IPS-20b (cell line): ENCODE measurements around the gene RALGPS1.

Experiments used
- H3K27ac ChIP-seq: one replicate; pipeline ENCODE4 v1.5.1; 2013; ENCODE audit warnings: low read length
- H3K27me3 ChIP-seq: 2 replicates; pipeline ENCODE4 v1.6.1; 2013; ENCODE audit warnings: mild to moderate bottlenecking, low read length, inconsistent platforms; ENCODE audit not compliant: insufficient read depth
- H3K36me3 ChIP-seq: 2 replicates; pipeline ENCODE4 v1.6.1; 2013; ENCODE audit warnings: low read depth, mild to moderate bottlenecking, inconsistent platforms, low read length, moderate library complexity; ENCODE audit not compliant: insufficient read depth
- H3K4me1 ChIP-seq: 2 replicates; pipeline ENCODE4 v1.6.1; 2013; ENCODE audit warnings: mild to moderate bottlenecking, control low read depth, inconsistent platforms, low read length, moderate library complexity; ENCODE audit not compliant: insufficient read depth
- H3K4me3 ChIP-seq: 2 replicates; pipeline ENCODE4 v1.5.1; 2013; ENCODE audit warnings: mild to moderate bottlenecking, low read length, inconsistent platforms
- H3K9ac ChIP-seq: 2 replicates; pipeline ENCODE4 v1.6.1; 2013; ENCODE audit warnings: low read depth, mild to moderate bottlenecking, inconsistent platforms, low read length, moderate library complexity
- H3K9me3 ChIP-seq: 2 replicates; pipeline ENCODE4 v1.6.1; 2013; ENCODE audit warnings: mild to moderate bottlenecking, low read depth, low read length, inconsistent platforms; ENCODE audit not compliant: insufficient read depth

Gene RALGPS1

DNA sequence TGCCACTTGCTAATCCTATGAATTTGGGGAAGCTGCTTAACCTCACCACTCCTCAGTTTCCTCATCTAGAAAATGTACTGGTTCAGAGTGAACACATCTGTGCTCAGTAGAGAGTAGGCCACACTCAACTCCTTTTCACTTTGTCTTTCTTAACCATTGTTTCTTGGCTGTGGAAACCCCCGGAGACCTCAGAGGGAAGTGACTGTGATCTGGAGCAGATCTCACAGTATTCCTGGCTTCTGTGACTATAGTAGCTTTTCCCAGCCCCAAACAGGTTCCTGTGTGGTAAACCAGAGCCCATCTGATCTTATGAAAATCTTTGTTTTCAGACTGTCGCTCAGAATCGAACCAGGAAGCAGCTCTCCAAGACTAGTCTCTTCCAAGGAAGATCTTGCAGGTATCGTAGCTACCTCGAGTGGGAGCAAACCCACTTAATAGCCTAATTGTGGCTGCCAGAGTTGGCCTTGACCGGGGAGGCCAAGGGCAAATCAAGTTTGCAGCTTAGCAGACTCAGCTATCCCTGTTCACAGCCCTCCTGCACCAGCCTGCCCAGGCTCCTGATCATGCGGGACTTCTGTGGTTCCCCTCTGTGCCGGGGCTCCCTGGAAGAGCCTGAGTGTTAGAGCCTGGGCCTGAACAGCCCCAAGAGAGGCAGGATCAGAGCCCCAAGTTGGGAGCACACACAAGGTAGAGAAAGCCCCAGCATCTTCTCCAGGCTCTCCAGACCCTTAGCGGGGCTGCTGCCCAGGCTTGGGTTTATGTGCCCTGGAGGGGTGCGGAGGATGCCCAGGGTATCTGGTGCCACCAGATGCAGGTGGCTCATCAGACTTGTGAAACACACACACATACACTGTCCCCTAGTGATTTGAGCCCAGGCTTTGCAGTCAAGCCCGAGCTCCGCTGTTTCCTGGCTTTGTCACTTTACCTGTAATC is 260.1 kb downstream of the RALGPS1 start:
- Histone ChIP-seq H3K27ac (no peak overlapping the region), H3K9me3 (no peaks in the 10 kb centered on the region), H3K27me3 (no peaks in the 10 kb centered on the region), H3K4me3 (no peak overlapping the region), H3K9ac (no peak overlapping the region), H3K36me3 (no peaks in the 10 kb centered on the region), H3K4me1 (no peaks in the 10 kb centered on the region)

DNA sequence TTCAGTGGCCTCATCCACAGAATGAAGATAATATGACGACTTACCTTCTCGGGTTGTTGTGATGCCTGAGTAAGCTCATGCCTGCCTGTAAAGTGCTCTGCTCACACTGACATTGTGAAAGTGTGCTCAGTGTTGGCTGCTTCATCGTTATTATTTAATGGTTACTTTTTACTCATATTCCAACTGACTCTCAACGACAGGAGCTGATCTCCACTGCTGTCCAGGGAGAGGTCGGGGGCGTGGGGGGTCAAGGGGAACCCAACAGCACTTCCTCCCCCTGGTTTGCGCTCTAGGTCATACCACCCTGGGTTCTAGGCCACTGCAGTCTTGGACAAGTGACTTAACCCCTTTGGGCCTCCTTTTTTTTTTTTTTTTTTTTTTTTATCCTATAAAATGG is 260.7 kb downstream of the RALGPS1 start:
- H3K4me3 ChIP-seq: no peak overlapping the region
- H3K4me1 ChIP-seq: no peaks in the 10 kb centered on the region
- H3K27me3 ChIP-seq: no peaks in the 10 kb centered on the region
- no peak overlapping the region for H3K9ac ChIP-seq
- H3K27ac ChIP-seq: no peak overlapping the region
- no peaks in the 10 kb centered on the region for H3K36me3 ChIP-seq
- no peaks in the 10 kb centered on the region for H3K9me3 ChIP-seq

DNA sequence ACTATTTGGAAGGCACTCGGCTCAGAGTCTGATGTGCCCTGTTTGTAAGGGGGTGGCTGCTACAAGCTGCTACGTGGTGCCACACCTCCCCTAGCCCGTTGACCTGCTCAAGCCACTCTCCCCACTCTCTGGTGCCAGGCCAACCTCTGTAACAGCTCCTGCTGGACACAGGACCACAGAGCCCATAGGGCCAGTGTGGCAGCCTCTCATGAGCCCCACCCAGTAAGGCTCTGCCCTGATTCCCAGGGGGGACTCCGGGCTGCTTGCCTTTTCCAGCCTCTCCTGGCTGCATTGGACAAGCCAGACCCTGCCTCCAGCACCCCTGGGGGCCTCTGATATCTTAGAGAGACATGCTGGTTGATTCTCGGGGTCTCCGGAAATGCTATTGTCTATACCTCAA is 261.2 kb downstream of the RALGPS1 start:
- Histone ChIP-seq H3K36me3 (no peaks in the 10 kb centered on the region), H3K9me3 (no peaks in the 10 kb centered on the region), H3K9ac (no peak overlapping the region), H3K4me3 (no peak overlapping the region), H3K27ac (no peak overlapping the region), H3K27me3 (no peaks in the 10 kb centered on the region), H3K4me1 (no peaks in the 10 kb centered on the region)

DNA sequence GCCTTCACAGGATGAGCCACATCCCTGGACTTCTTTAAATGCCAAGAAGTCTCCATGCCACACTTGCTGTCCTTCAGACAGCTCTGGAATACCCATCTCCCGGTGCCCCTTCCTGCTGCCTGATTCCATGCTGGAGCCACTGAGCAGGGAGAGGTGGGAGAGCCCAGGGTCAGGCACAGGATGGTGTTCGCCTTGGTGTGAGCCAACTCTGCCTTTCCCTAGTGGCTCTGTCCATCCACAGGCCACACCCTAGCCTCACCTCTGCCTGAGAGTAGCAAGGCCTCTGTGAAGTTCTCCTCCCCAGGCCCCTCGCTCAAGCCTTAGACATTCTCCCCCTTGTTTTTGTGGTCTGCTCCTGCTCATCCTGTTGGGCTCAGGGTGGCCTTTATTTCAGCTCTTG is 262.0 kb downstream of the RALGPS1 start:
- Histone ChIP-seq H3K4me1 (no peaks in the 10 kb centered on the region), H3K9ac (no peak overlapping the region), H3K27me3 (no peaks in the 10 kb centered on the region), H3K9me3 (no peaks in the 10 kb centered on the region), H3K36me3 (no peaks in the 10 kb centered on the region), H3K4me3 (no peak overlapping the region), H3K27ac (no peak overlapping the region)

DNA sequence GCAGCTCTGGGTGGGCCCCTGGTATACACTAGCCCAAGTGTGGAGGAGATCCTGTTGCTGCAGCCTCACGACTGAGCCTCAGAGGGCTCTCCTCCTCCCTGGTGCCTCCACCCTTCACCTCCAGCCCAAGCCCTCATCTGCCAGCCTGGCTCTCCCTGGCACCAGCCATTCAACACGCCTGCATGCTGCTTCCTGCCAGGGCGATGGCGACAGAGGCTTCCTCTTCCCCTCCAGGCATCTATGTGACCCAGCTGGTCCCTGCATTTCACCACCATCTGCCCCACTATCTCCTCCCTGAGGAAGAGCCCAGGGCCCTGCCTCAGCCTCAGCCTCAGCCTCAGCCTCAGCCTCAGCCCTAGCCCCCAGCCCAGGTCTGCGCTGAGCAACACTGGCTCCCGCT is 262.6 kb downstream of the RALGPS1 start:
- Histone ChIP-seq H3K4me3 (no peak overlapping the region), H3K4me1 (no peaks in the 10 kb centered on the region), H3K36me3 (no peaks in the 10 kb centered on the region), H3K27ac (no peak overlapping the region), H3K27me3 (no peaks in the 10 kb centered on the region), H3K9me3 (no peaks in the 10 kb centered on the region), H3K9ac (no peak overlapping the region)

DNA sequence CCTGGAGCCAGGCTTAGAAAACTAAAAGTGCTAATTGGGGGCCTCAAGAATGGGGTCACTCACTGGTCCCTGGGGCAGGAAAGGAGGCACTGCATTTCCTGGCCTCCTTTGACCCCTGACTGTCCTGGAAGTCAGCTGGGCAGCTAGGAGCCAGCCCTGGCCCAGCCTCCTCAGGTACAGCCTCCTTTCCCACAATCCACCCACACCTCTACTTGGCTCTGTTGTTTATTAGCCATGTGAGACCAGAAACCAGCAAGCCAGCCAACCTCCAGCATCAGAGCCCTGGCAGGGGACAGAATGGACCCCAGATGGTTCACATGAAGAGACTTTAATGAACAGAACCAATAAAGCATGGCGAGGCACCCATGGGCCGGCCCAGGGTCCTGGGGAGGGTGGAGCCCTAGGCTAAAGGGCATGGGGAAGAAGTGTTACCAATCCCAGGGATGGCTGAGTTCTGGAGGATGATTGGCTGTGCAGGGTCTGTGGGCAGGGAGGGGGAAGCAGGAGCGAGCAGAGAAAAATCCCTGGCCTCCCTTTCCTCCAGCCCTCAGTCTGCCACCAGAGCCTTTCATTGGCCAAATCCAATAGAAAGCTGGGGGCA is 263.2 kb downstream of the RALGPS1 start:
- Histone ChIP-seq H3K4me3 (no peak overlapping the region), H3K9ac (no peak overlapping the region), H3K9me3 (no peaks in the 10 kb centered on the region), H3K36me3 (no peaks in the 10 kb centered on the region), H3K27ac (no peak overlapping the region), H3K4me1 (no peaks in the 10 kb centered on the region), H3K27me3 (no peaks in the 10 kb centered on the region)

DNA sequence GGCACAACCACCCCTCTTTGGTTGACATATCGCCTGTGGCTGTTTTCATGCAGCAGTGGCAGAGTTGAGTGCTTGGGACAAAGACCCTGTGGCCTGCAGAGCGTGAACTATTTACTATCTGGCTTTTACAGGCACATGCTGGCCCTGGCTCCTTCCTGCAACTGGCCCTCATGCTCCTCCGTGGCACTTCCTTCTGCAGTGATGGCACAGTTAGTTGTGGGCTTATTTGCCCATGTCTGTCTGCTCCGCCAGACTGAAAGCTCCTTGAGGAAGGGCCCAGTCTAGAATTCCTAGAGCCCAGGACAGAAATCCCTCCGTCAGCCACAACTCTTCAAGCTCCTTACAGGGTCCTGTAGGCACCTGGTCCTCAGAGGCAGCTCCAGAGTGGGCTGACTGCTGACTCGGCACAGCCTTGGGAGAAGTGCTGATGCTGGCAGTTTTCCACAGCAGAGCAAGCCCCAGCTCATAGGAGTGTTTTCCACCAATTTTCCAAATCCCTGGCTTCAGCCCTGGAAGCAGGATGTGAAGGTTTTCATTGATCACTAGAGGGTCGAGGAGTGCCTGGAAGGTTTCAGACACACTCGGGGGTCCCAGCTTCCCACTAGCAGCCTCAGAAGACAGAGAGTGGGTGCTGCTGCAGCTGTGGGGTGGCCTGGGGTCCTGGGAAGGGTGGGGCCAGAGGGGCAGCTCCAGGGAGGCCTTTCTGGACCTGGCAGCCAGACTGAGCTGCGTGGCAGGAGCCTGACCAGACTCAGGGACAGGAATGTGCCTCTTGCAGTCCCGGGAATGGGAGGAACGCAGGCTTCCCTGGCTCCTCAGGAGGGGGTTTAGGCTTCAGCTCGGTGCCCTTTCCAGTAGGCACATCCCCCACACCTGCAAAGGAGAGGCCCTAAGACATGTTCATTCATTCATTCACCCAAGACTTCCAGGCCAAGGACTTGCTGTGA is 264.4 kb downstream of the RALGPS1 start:
- H3K4me3 ChIP-seq: no peak overlapping the region
- no peaks in the 10 kb centered on the region for H3K9me3 ChIP-seq
- H3K27me3 ChIP-seq: no peaks in the 10 kb centered on the region
- H3K9ac ChIP-seq: no peak overlapping the region
- no peaks in the 10 kb centered on the region; the same call in 1 of the 2 replicates for H3K4me1 ChIP-seq
- no peak overlapping the region for H3K27ac ChIP-seq
- no peaks in the 10 kb centered on the region for H3K36me3 ChIP-seq

DNA sequence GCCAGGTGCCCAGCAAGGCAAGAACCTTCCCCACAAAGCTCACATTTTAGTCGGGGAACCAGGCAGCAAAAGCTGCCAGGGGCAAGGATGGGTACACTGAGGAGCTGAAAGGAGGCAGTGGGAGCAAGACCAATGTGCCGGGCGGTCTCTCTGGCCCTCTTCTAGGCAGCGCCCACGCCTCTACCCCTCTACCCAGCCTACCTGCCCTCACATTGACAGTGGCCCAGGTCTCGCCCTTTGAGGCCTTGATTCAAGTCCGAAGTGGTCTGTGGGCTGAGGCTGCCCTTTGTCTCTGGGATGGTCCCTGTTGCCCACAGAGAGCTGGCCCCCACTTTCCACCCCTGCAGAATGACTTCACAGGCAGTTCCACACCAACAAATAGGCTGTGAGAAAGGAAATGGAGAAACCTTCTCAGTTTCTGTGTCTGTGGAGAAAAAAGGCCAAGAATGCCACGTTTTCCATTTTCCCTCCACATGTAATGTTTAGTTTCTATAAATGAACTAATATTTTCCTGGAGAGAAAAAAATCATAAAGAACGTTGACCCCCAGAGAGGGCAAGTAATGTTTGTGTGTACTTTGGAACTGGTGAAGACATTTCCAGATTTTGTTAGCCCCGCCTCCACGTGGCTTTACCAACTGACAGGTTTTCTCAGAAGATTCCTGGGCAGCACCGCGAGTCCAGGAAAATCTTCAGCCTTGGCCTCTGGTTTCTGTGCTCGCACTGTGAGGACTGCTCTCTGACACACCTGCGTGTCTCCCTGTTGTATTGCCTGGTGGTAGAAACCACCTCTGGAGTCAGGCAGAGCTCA is 265.3 kb downstream of the RALGPS1 start:
- H3K27ac ChIP-seq: no peak overlapping the region
- H3K9ac ChIP-seq: no peak overlapping the region
- H3K4me3 ChIP-seq: no peak overlapping the region
- H3K36me3 ChIP-seq: no peaks in the 10 kb centered on the region
- H3K27me3 ChIP-seq: no peaks in the 10 kb centered on the region
- no peaks in the 10 kb centered on the region for H3K9me3 ChIP-seq
- H3K4me1 ChIP-seq: no peaks in the 10 kb centered on the region; the same call in 1 of the 2 replicates

DNA sequence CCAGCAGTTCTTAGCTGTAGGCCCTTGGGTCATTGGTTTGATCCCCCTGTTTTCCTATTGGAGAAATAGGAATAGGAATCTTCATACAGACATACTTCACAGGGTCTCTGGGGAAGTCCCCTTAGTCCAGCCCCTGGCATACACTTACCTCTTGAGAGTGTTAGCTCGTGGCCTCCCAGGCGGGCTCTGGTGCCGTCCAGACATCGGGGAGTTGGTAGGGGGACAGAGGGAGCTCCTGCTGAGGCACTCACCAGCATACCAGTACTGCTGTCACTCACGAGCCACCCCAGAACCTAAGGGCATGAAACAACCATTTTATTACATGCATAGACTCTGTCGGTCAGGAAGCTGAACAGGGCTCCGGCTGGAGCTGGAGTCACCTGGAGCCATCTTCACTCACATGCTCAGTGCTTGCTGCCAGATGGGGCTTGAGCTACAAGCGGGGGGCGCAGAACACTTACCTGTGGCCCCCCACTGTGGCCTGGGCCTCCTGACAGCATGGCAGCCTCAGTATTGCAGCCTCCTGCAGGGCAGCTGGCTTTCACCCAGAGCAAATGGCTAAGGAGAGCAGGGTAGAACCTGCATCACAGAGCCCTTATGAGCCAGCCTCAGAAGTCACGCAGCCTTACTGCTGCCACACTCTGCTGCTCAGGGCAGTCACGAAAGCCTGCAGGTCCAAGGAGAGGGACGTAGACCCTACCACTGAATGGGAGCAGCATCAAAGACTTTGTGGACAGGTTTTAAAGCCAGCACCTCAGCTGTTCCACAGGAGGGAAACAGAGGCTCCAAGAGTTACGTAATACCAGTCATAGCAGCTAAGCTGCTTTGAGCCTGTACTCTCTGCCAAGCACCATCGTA is 266.1 kb downstream of the RALGPS1 start:
- Histone ChIP-seq H3K36me3 (no peaks in the 10 kb centered on the region), H3K27ac (no peak overlapping the region), H3K9me3 (no peaks in the 10 kb centered on the region), H3K9ac (no peak overlapping the region), H3K4me1 (no peaks in the 10 kb centered on the region; the same call in 1 of the 2 replicates), H3K27me3 (no peaks in the 10 kb centered on the region), H3K4me3 (no peak overlapping the region)

DNA sequence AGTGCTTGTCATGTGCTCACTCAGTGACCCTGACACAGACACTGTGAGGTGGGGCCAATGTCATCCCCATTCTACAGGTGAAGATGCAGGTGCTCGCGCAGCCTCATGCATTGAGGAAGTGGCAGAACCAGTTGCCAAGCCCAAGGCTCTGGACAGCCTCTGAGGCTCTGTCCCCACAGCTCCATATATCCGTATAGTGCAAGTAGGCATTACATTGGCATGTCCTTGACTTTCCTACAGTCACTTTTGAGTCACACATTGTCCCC is 266.7 kb downstream of the RALGPS1 start:
- Histone ChIP-seq H3K9ac (no peak overlapping the region), H3K27ac (no peak overlapping the region), H3K27me3 (no peaks in the 10 kb centered on the region), H3K9me3 (no peaks in the 10 kb centered on the region), H3K4me3 (no peak overlapping the region), H3K4me1 (no peaks in the 10 kb centered on the region; the same call in 1 of the 2 replicates), H3K36me3 (no peaks in the 10 kb centered on the region)
